AG09319 (cell line): ENCODE data around the gene ETFA.
"Not testable (repeated sequence)": the region's sequence is repeated elsewhere in the genome, so short reads cannot be mapped to it uniquely, and the experiment has no call there.

Experiments
- DNase-seq: peaks from one replicate; pipeline ENCODE4 v3.0.0-alpha.2; 2010; ENCODE audit warnings: low read depth; ENCODE audit errors: extremely low read depth
- TF ChIP-seq, protein P1 (sequence below): IDR thresholded peaks from 2 replicates; pipeline ENCODE4 v1.5.1; 2011; ENCODE audit warnings: low read depth, mild to moderate bottlenecking, inconsistent platforms, low read length, moderate library complexity

Gene ETFA

DNA sequence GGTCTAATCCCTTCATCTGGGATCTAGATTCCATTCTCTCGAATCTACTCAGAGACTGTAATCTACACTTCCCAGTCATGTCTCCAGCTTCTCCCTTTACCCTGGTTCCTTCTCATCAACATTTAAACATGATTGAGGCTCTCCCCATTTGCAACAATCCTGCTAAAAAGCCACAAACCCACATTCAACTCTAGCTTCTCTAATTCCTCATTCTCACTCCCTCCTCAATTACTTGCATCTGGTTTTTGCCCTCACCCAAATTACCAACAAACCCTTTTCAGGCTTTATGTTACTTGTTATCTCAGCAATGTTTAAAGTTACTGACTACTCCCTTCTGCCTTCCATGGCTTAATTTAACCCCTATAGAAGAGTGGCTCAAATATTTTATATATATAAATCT is 11.5 kb downstream of the ETFA start:
- DNase-seq: no peak
- TF ChIP-seq, protein P1, sequence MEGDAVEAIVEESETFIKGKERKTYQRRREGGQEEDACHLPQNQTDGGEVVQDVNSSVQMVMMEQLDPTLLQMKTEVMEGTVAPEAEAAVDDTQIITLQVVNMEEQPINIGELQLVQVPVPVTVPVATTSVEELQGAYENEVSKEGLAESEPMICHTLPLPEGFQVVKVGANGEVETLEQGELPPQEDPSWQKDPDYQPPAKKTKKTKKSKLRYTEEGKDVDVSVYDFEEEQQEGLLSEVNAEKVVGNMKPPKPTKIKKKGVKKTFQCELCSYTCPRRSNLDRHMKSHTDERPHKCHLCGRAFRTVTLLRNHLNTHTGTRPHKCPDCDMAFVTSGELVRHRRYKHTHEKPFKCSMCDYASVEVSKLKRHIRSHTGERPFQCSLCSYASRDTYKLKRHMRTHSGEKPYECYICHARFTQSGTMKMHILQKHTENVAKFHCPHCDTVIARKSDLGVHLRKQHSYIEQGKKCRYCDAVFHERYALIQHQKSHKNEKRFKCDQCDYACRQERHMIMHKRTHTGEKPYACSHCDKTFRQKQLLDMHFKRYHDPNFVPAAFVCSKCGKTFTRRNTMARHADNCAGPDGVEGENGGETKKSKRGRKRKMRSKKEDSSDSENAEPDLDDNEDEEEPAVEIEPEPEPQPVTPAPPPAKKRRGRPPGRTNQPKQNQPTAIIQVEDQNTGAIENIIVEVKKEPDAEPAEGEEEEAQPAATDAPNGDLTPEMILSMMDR: no peak

DNA sequence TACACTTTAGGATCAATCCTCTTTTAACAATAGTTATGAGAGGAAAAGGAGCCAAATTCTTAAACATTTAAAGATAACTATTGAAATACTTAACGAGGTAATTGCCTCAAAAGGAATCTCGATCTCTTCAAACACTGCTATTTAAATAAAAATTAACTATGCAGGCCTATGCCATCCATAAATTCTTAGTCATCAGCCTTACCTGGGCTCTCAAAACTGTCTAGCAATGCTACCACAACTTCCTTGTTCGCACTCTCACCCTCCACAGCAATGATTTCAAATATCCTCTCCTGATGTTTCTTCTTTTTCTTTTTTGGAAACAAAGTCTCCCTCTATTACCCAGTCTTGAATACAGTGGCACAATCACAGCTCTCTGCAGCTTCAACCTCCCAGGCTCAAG is 12.3 kb downstream of the ETFA start:
- TF ChIP-seq, protein P1: no peak
- DNase-seq: no peak

DNA sequence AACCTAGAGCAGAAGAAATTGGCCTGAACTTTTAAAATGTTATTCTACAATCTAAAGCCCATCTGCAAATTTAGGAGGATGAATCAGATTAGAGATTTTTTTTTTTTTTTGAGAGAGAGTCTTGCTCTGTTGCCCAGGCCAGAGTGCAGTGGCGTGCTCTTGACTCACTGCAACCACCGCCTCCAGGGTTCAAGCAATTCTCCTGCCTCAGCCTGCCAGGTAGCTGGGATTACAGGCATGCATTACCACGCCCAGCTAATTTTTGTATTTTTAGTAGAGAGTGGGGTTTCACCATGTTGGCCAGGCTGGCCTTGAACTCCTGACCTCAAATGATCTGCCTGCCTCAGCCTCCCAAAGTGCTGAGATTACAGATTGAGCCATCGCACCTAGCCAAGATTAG is 13.3 kb downstream of the ETFA start:
- not testable (repeated sequence) for DNase-seq

DNA sequence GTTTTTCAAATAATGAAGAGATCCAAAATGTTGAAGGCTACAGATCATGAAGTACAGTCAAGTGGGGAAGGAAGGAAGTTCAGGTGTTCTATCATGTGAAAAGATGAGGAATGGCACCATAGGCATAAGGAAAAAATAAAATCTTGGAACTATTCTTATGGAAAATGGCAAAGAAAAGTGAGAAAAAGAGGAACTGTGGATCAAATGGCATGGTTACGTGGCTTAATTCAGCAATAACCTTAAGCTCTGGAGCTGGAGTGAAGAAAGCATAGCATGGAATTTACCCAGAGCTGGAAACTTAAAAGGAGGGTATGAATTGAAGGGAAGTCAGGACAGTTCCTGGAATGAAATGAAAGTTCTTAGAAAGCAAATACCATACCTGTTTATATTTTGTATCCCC is 14.4 kb downstream of the ETFA start:
- TF ChIP-seq, protein P1: no peak
- no peak for DNase-seq

DNA sequence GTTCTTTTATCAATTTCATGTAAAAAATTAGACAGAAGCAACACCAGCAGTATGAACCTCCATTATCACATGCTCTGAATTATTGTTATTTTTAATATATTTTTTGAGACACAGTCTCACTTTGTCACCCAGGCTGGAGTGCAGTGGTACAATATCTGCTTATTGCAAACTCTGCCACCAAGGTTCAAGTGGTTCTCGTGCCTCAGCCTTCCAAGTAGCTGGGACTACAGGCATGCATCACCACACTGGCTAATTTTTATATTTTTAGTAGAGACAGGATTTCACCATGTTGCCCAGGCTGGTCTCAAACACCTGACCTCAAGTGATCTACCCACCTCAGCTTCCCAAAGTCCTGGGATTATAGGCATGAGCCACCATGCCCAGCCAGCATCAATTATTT is 16.8 kb downstream of the ETFA start:
- not testable (repeated sequence) for DNase-seq

DNA sequence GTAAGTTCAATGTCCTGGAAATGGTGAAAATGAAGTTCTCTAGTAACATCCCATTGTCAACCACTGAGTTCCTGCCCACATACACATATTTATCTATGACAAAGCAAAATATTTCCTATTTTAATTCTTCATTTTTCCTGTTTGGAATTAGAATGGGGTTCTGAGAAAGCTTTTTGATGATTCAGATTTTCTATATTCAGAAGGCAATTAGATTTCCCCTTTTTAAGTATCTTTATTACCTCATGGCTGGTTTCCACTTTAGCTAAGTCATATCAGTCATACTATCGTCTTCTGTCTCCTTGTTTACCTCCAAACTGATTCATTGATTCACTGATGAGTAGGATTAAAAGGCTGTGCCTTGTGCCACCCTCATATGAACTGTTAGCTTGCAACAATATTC is 17.9 kb downstream of the ETFA start:
- TF ChIP-seq, protein P1: no peak
- no peak for DNase-seq

DNA sequence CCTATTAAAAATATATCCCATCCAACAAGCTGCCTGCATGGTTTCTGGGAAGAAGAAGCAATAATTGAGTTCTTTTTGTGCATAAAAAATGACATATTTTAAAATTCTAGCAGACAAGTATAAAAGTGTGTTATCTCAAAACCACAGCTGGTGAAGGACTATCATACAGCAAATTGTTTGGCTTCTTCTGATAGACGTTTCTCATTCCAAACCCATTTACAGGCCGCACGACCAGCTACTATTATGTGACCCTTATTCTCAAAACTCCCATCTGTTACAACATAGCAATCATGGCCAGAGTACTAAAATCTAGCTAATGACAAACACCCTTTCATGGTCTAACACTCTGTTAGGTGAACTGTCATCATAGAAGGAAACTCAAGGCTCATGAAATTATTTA is 21.7 kb downstream of the ETFA start:
- DNase-seq: no peak
- TF ChIP-seq, protein P1: no peak

DNA sequence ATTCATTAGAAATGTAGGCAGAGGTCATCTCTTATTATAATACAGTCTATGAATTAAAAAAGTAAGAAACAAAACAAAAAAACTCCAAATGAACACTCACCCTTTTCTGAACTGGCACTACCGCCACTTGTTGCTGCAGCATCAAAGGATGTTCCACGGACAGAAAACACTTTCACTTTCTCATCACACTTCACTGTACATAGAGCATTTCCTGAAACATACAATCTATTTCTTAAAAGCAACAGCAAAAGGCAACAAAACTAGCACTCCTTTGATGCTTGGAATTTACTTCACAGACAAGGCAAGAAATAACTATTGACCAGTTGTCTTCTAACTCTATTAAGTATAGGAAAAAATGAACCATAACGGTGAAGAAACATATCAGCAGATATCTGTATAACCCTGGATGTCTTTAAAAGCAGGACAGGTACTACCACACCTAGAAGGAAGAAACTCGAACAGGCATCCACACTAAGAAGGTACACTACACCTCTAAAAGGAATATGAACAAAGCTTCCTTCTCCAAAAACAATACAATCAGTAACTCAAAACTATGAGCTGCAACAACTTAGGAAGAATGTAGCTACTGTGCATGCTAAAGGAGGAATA is 24.9 kb downstream of the ETFA start:
- no peak for DNase-seq
- TF ChIP-seq, protein P1: no peak
